HG03558 (cell line): ENCODE results near the gene TET1.
"Not testable (repeated sequence)": the region's sequence is repeated elsewhere in the genome, so short reads cannot be mapped to it uniquely, and the experiment has no call there.

Experiments
- ATAC-seq: cut with Tn5 transposase; IDR thresholded peaks from one replicate; pipeline ENCODE4 v1.9.1; 2021; ENCODE audit warnings: moderate number of reproducible peaks; ENCODE audit not compliant: unreplicated experiment; ENCODE audit errors: extremely low read depth

Gene TET1

GRCh38 chr10:68604441-68604840 is 44.3 kb downstream of the TET1 start:
- no peak for ATAC-seq

- no peak for ATAC-seq
Observed at GRCh38 chr10:68606918-68607317, 46.8 kb downstream of the TET1 start.

- ATAC-seq, result not testable (repeated sequence)
Observed at GRCh38 chr10:68610023-68610422, 49.9 kb downstream of the TET1 start.

GRCh38 chr10:68611227-68611626 is 51.1 kb downstream of the TET1 start:
- no peak for ATAC-seq

GRCh38 chr10:68613974-68614373 is 53.8 kb downstream of the TET1 start:
- not testable (repeated sequence) for ATAC-seq

GRCh38 chr10:68617691-68618090 is 57.6 kb downstream of the TET1 start:
- ATAC-seq, result not testable (repeated sequence)

GRCh38 chr10:68618234-68618633 is 58.1 kb downstream of the TET1 start:
- no peak for ATAC-seq

GRCh38 chr10:68619595-68619994 is 59.5 kb downstream of the TET1 start:
- ATAC-seq, result no peak

- no peak for ATAC-seq
Observed at GRCh38 chr10:68625316-68625921, 65.3 kb downstream of the TET1 start.

GRCh38 chr10:68628576-68629127 is 68.5 kb downstream of the TET1 start:
- ATAC-seq, result no peak

- ATAC-seq, result not testable (repeated sequence)
Observed at GRCh38 chr10:68632271-68632560, 72.1 kb downstream of the TET1 start.

- ATAC-seq, result no peak
Observed at GRCh38 chr10:68633281-68633680, 73.1 kb downstream of the TET1 start.

- no peak for ATAC-seq
Observed at GRCh38 chr10:68633816-68634466, 73.8 kb downstream of the TET1 start.

- no peak for ATAC-seq
Observed at GRCh38 chr10:68636335-68636734, 76.2 kb downstream of the TET1 start.

- ATAC-seq, result not testable (repeated sequence)
Observed at GRCh38 chr10:68643550-68643949, 83.4 kb downstream of the TET1 start.

- no peak for ATAC-seq
Observed at GRCh38 chr10:68647672-68648341, 87.7 kb downstream of the TET1 start.

GRCh38 chr10:68655620-68656126 is 95.5 kb downstream of the TET1 start:
- no peak for ATAC-seq

- ATAC-seq, result no peak
Observed at GRCh38 chr10:68665841-68666240, 105.7 kb downstream of the TET1 start.

- no peak for ATAC-seq
Observed at GRCh38 chr10:68666280-68666760, 106.2 kb downstream of the TET1 start.

- ATAC-seq, result no peak
Observed at GRCh38 chr10:68668231-68668630, 108.1 kb downstream of the TET1 start.

GRCh38 chr10:68668972-68669371 is 108.8 kb downstream of the TET1 start:
- ATAC-seq, result no peak
